Mammary epithelial cell (primary cell): ENCODE measurements around the gene STUB1.

ENCODE experiments used
- EZH2 ChIP-seq: IDR thresholded peaks from 2 replicates; pipeline ENCODE4 v1.6.1; 2012; ENCODE audit warnings: low read length, inconsistent platforms, borderline replicate concordance
- TF ChIP-seq, protein P1 (sequence below), 2 donors: IDR thresholded peaks in 1 of 2; conservative IDR thresholded peaks in 1 of 2; 2 replicates each; pipeline ENCODE4 v1.5.1; 2011 to 2012; ENCODE audit warnings: inconsistent platforms in 2 of 2, low read length in 2 of 2, mild to moderate bottlenecking in 2 of 2, control low read depth in 1 of 2, low read depth in 1 of 2; ENCODE audit not compliant: insufficient read depth in 1 of 2; ENCODE audit errors: extremely low read depth in 1 of 2

DNA sequence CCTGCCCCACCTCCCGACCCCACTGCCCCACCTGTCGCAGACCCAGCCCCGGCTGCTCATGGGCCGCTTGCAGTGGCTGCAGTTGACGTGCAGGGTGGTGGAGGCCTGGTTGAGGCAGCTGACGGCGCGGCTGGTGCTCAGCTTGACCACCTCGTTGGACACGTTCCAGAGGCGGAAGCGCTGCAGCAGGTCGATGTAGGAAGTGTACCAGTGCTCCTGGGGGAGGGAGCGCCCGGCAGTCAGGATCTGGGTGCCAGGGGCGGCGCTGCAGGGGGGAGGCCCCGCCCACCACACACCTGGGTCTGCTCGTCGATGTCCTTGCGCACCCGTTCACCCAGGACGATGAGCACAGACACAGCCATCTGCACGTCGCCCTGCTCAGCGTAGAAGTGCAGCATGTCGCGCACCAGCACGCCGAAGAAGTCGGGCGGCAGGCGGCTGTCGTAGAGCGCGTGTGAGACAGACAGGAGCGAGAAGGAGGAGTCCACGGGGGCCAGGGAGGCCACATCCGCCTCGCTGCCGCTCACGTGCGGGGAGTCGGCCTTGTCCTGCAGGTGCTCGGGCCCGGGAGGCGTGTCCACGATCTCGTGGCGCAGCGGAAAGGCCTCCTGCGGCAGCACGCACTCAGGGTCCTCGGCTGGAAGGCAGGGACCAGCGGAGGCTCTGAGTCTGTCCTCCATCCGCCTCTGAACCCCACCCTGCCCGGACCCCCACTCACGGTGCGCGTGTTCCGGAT, 4.9 kb downstream of the STUB1 start:
- TF ChIP-seq, protein P1, sequence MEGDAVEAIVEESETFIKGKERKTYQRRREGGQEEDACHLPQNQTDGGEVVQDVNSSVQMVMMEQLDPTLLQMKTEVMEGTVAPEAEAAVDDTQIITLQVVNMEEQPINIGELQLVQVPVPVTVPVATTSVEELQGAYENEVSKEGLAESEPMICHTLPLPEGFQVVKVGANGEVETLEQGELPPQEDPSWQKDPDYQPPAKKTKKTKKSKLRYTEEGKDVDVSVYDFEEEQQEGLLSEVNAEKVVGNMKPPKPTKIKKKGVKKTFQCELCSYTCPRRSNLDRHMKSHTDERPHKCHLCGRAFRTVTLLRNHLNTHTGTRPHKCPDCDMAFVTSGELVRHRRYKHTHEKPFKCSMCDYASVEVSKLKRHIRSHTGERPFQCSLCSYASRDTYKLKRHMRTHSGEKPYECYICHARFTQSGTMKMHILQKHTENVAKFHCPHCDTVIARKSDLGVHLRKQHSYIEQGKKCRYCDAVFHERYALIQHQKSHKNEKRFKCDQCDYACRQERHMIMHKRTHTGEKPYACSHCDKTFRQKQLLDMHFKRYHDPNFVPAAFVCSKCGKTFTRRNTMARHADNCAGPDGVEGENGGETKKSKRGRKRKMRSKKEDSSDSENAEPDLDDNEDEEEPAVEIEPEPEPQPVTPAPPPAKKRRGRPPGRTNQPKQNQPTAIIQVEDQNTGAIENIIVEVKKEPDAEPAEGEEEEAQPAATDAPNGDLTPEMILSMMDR (conservative IDR thresholded peaks at IDR 0.05 in 1 of 2, IDR thresholded peaks at IDR 0.05 in 1 of 2; ENCODE audit: extremely low read depth in 1 of 2, insufficient read depth in 1 of 2, low read depth in 1 of 2, low read length in 2 of 2) = no peak
- no peak for TF ChIP-seq EZH2
